Sigmoid colon (tissue), 3 donors: ENCODE results near the gene GMDS.

Experiments used
- CTCF ChIP-seq, 4 experiments: fragments of 450-650 bp in 3 of 4; fragments of 200-600 bp in 1 of 4; IDR thresholded peaks; one replicate each; pipeline ENCODE4 v1.5.1; 2016 to 2019; ENCODE audit warnings: antibody characterized with exemption in 4 of 4, mild to moderate bottlenecking in 3 of 4, moderate library complexity in 2 of 4
- POLR2A ChIP-seq, 2 donors: fragments of 450-650 bp; IDR thresholded peaks; one replicate each; pipeline ENCODE4 v1.6.1; 2016; ENCODE audit warnings: antibody characterized with exemption in 2 of 2, mild to moderate bottlenecking in 2 of 2, moderate library complexity in 2 of 2

DNA sequence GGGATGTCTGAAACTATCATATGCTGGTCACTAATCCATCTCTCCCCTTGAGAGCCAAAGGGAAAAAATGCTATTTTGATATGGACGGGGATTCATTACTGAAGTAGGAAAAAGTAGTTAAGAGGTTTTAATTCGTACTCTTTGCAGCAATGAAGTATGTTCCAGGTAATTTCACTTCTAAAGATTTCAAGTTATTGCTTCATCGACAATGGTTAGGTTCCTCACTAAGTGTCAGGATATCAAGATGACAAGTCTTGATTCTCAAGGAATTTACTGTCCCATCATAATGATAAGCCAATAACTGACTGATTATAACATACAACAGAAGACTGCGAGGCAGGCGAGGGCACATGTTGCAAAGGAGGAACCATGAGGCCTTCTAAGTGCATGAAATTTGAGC is 57.0 kb downstream of the GMDS start:
- TF ChIP-seq CTCF (IDR thresholded peaks at IDR 0.05): no peak
- no peak for TF ChIP-seq POLR2A (IDR thresholded peaks at IDR 0.05)
